Ishikawa (cell line): Measurements from ENCODE around the gene STRN4.

Experiments
- CREB1 ChIP-seq: IDR thresholded peaks from 2 replicates; pipeline ENCODE4 v1.6.1; 2012; ENCODE audit warnings: low read depth
- EP300 ChIP-seq: IDR thresholded peaks from 2 replicates; pipeline ENCODE4 v1.6.1; 2012; ENCODE audit warnings: borderline replicate concordance
- MAX ChIP-seq: IDR thresholded peaks from 2 replicates; pipeline ENCODE4 v1.6.1; 2012
- RAD21 ChIP-seq: IDR thresholded peaks from 2 replicates; pipeline ENCODE4 v1.6.1; 2012; ENCODE audit warnings: low read depth
- TAF1 ChIP-seq: IDR thresholded peaks from 2 replicates; pipeline ENCODE4 v1.6.1; 2012; ENCODE audit warnings: low read depth, mild to moderate bottlenecking
- USF1 ChIP-seq: IDR thresholded peaks from 2 replicates; pipeline ENCODE4 v1.6.1; 2012

GRCh38 chr19:46764817-46765291 is 18.6 kb upstream of the STRN4 start:
- TF ChIP-seq MAX (no peak), TAF1 (no peak), USF1 (no peak), RAD21 (no peak), EP300 (no peak), CREB1 (no peak)
